AG09319 (cell line): Measurements from ENCODE around the gene FLYWCH1.

ENCODE experiments used
- DNase-seq: peaks from one replicate; pipeline ENCODE4 v3.0.0-alpha.2; 2010; ENCODE audit warnings: low read depth; ENCODE audit errors: extremely low read depth
- TF ChIP-seq, protein P1 (sequence below): IDR thresholded peaks from 2 replicates; pipeline ENCODE4 v1.5.1; 2011; ENCODE audit warnings: low read depth, mild to moderate bottlenecking, inconsistent platforms, low read length, moderate library complexity

FLYWCH1 gene

DNA sequence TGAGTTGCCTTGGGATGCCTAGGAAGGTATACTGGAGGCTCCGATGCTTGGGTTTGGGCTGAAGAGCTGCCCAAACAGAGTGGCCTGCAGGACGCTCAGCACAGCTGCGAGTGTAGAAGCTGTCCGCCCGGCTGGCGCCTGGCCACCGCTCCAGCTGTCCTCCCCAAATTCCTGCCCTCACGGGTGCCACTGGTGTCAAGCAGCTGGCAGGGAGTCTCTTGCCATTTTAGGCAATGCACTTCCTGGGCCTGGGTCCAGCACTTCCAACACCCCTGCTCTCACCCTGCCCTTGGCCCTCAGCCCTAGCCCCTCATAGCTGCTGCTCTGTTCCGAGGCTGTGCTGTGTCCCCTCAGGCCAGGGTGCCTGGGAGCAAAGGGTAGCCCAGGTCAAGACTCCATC is 73.7 kb downstream of the FLYWCH1 start:
- TF ChIP-seq, protein P1, sequence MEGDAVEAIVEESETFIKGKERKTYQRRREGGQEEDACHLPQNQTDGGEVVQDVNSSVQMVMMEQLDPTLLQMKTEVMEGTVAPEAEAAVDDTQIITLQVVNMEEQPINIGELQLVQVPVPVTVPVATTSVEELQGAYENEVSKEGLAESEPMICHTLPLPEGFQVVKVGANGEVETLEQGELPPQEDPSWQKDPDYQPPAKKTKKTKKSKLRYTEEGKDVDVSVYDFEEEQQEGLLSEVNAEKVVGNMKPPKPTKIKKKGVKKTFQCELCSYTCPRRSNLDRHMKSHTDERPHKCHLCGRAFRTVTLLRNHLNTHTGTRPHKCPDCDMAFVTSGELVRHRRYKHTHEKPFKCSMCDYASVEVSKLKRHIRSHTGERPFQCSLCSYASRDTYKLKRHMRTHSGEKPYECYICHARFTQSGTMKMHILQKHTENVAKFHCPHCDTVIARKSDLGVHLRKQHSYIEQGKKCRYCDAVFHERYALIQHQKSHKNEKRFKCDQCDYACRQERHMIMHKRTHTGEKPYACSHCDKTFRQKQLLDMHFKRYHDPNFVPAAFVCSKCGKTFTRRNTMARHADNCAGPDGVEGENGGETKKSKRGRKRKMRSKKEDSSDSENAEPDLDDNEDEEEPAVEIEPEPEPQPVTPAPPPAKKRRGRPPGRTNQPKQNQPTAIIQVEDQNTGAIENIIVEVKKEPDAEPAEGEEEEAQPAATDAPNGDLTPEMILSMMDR, result no peak
- no peak for DNase-seq

DNA sequence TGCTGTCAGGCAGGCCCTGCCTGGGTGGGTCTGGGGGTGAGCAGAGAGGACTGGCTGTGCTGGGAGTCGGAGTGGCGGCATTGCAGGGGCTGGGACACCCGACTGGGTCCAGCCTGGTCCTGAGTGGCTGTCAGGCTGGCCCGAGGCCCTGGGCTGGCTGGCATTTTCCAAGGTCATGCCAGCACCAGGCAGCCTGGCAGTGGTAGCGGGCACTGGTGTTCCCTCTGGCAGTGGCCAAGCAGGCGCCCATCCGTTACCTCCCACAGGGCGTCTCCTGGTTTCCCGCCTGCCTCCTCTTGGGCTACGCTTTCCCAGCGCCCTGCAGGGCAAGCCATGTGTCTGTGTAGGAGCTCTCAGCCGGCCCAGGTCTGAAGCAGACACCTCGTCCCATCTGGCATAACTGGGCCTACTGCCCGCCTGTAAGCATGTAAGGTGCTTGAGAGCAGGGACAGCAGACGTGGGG is 74.2 kb downstream of the FLYWCH1 start:
- TF ChIP-seq, protein P1, result no peak
- DNase-seq, result no peak

DNA sequence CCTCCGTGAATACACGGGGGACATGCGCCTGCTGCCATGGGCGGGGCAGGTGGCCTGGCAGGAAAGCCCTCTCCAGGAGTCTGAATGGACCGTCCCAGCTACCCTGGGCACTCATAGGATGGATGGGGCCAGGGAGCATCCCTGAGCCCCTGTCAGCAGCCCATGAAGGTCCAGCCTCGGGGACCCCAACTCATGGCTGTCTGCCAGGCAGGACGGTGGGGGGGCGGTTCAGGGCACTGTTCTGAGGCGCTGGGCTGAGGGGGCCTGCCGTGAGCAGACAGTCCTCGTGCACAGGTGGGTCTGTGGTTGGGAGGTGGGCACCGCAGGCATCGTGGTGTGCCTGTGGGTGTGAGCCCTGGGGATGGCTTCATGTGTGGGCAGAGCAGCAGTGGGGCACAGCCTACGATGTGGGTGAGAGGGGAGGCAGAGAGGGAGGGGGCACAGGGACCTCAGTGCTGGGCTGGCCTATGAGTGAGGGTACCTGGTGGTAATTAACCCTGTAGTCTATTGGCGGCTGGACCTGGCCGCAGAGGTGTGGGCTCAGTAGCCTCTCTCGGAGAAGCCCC is 75.0 kb downstream of the FLYWCH1 start:
- TF ChIP-seq, protein P1, result no peak
- DNase-seq, result no peak

DNA sequence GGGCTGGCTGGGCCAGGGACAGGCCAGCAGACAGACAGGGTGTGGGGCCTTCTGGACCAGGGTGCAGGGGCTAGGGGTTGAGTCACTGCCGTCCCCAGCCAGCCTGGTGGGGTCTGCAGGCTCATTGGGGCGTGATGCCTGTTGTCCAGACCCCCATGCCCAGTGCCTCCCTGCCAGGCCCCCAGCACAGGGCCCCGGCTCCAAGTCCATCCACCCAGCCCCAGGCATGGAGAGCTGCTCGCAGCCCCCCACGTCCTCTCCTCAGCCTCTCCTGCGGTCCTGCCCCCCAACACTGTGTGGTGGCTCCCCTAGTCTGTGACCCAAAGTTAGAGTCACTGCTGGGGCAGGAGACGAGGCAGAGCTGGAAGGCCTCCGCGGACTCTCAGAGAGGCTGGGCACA is 75.6 kb downstream of the FLYWCH1 start:
- TF ChIP-seq, protein P1, result no peak
- DNase-seq, result no peak

DNA sequence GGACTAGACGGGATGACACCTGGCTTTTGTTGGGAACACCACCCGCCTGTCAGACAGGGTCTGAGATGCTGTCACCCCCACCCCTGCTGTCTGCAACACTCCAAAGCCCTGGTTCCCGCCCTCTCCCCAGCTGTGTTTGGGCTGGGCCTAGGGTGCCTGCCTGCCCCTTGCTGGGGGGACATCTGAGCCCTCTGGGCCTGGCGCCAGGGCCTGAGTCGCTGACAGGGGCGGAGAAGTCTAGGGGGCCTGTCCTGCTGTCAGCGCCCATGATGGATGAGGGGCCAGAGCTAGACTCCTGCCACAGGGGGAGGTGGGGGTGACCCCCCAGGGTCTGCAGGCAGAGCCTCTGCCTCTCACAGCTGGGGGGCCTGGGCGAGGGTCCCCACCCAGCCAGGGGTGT is 76.1 kb downstream of the FLYWCH1 start:
- no peak for DNase-seq
- TF ChIP-seq, protein P1, result no peak

DNA sequence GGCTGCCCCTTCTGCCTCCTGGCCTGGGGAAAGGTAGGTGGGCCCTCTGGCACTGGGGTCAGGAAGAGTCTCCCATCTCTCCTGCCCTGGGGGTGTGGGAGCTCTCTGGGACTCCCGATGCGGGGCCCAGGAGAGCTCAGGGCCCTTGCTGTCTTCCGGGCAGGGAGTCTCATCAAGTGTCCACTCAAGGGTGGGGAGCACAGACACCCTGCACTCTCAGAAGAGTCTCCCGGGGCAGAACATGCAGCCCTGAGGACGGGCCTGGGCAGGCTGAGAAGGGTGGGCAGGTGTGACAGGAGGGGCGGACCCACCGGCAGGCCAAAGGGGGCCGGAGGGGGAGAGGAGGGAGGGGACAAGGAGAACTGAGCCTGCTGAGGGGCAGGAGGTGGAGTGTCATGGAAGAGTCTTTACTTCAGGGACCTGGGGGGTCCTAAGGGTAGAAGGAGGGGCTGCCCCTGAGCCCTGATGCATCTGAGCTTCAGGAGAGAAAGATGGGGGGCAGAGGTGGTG is 76.9 kb downstream of the FLYWCH1 start:
- TF ChIP-seq, protein P1, result no peak
- no peak for DNase-seq

DNA sequence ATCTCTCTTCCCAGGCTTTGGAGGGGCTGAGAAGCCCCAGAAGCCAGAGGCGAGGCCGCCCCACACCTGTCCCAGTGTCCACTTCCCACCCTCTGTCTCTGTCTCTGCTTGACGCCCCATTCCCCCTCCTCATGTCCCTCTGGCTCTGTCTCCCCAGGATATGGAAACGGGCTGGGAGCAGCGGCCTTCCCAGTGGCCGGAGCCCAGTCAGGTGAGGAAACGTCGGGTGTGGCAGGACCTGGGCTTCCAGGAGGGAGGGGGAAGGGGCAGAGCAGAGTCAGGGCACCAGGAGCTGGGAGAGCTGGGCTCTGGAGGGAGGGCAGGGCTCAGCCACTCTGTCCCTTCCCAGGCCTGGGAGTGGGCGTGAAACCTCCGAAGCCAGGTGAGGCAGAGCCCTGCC is 79.2 kb downstream of the FLYWCH1 start:
- DNase-seq, result no peak
- TF ChIP-seq, protein P1, result no peak
